PC-3 (cell line): Measurements from ENCODE around the gene ACBD4. TPM values are rescaled to one million over a fixed set of nuclear protein-coding genes. Genes with fewer than 3 reads are reported as not detected.
A peak's percentile ranks its signal among the peaks of the same experiment; 100 is the strongest.

Source experiments
- ATAC-seq: fragments of 200-7000 bp; cut with Tn5 transposase; 2 replicates; pipeline ENCODE4 v1.9.1; 2020; ENCODE audit warnings: mild to moderate bottlenecking, moderate library complexity
- BruUV-seq: library from RNA; stranded (reverse); fragments of 400-500 nt; replicated peaks from 2 replicates; lab custom pipeline; 2021; lab: Mats Ljungman, UMichigan
- CTCF ChIA-PET: fragments of 300-600 bp; sonication (Branson Sonifier 250); formaldehyde crosslinking; loops from one replicate; lab custom pipeline; 2022; ENCODE audit warnings: antibody characterized with exemption; lab: Charles Lee
- POLR2A ChIA-PET: fragments of 300-600 bp; sonication (Branson Sonifier 250); formaldehyde crosslinking; loops from one replicate; lab custom pipeline; 2022; ENCODE audit warnings: antibody characterized with exemption; ENCODE audit not compliant: unreplicated experiment; lab: Charles Lee
- DNase-seq: peaks from one replicate; pipeline ENCODE4 v3.0.0-alpha.2; 2015
- H2AFZ ChIP-seq: fragments of 300-600 bp; sonication (generic); 2 replicates; pipeline ENCODE4 v1.6.0; 2016; ENCODE audit warnings: antibody characterized with exemption, low read length
- H3F3A ChIP-seq: fragments of 300-600 bp; sonication (generic); one replicate; pipeline ENCODE4 v1.6.0; 2017; ENCODE audit warnings: antibody characterized with exemption, low read length, control low read depth, mild to moderate bottlenecking; ENCODE audit not compliant: unreplicated experiment
- H3K27ac ChIP-seq: fragments of 300-600 bp; sonication (generic); 2 replicates; pipeline ENCODE4 v1.5.1; 2016; ENCODE audit warnings: mild to moderate bottlenecking, low read length
- H3K27me3 ChIP-seq: fragments of 300-600 bp; sonication (generic); 2 replicates; pipeline ENCODE4 v1.6.1; 2016; ENCODE audit warnings: low read length, mixed read lengths
- H3K36me3 ChIP-seq: fragments of 300-600 bp; sonication (generic); 2 replicates; pipeline ENCODE4 v1.6.1; 2016; ENCODE audit warnings: low read depth, mixed run types, low read length, mixed read lengths
- H3K4me1 ChIP-seq: fragments of 300-600 bp; sonication (generic); 2 replicates; pipeline ENCODE4 v1.5.1; 2016; ENCODE audit warnings: low read length; ENCODE audit not compliant: insufficient read depth
- H3K4me2 ChIP-seq: fragments of 300-600 bp; sonication (generic); 2 replicates; pipeline ENCODE4 v1.6.0; 2016; ENCODE audit warnings: low read length
- H3K4me3 ChIP-seq: fragments of 300-600 bp; sonication (generic); 2 replicates; pipeline ENCODE4 v1.5.1; 2016; ENCODE audit warnings: mild to moderate bottlenecking, low read length, mixed read lengths
- H3K79me2 ChIP-seq: fragments of 300-600 bp; sonication (generic); 2 replicates; pipeline ENCODE4 v1.6.1; 2017; ENCODE audit warnings: low read length, mixed read lengths
- H3K9ac ChIP-seq: fragments of 300-600 bp; sonication (generic); 2 replicates; pipeline ENCODE4 v1.6.0; 2016; ENCODE audit warnings: mild to moderate bottlenecking, low read length
- H3K9me2 ChIP-seq: fragments of 300-600 bp; sonication (generic); replicated peaks from 2 replicates; pipeline ENCODE4 v1.6.1; 2016; ENCODE audit warnings: mixed run types, low read length, mixed read lengths
- H3K9me3 ChIP-seq: fragments of 300-600 bp; sonication (generic); 2 replicates; pipeline ENCODE4 v1.6.1; 2016; ENCODE audit warnings: low read length, mixed read lengths
- H4K20me1 ChIP-seq: fragments of 300-600 bp; sonication (generic); 2 replicates; pipeline ENCODE4 v1.6.1; 2016; ENCODE audit warnings: low read length, mixed read lengths
- EZH2 ChIP-seq: fragments of 300-600 bp; sonication (generic); IDR thresholded peaks from one replicate; pipeline ENCODE4 v1.6.1; 2017; ENCODE audit warnings: antibody characterized with exemption, mild to moderate bottlenecking, low read length; ENCODE audit not compliant: unreplicated experiment
- EZH2phosphoT487 ChIP-seq: fragments of 300-600 bp; sonication (generic); IDR thresholded peaks from 2 replicates; pipeline ENCODE4 v1.6.1; 2018; ENCODE audit warnings: mild to moderate bottlenecking, antibody characterized with exemption, low read length, borderline replicate concordance
- intact Hi-C: fragments of 100-400 bp; cut with micrococcal nuclease; formaldehyde crosslinking; loops from 2 replicates; pipeline ENCODE4 v1.9.0; 2023
- total RNA-seq: library from RNA; depleted of rRNA; stranded (reverse); fragments of >200 nt; gene quantifications from 2 replicates; pipeline ENCODE4 v1.2.3, GENCODE V29; 2014
- TF ChIP-seq, protein P1 (sequence below): fragments of 300-600 bp; sonication (generic); conservative IDR thresholded peaks from 2 replicates; pipeline ENCODE4 v1.5.1; 2017; ENCODE audit warnings: antibody characterized with exemption, low read depth, mild to moderate bottlenecking, low read length

The ACBD4 gene
- total RNA-seq, 1 experiment from 2014 or later = 12.9 TPM

DNA sequence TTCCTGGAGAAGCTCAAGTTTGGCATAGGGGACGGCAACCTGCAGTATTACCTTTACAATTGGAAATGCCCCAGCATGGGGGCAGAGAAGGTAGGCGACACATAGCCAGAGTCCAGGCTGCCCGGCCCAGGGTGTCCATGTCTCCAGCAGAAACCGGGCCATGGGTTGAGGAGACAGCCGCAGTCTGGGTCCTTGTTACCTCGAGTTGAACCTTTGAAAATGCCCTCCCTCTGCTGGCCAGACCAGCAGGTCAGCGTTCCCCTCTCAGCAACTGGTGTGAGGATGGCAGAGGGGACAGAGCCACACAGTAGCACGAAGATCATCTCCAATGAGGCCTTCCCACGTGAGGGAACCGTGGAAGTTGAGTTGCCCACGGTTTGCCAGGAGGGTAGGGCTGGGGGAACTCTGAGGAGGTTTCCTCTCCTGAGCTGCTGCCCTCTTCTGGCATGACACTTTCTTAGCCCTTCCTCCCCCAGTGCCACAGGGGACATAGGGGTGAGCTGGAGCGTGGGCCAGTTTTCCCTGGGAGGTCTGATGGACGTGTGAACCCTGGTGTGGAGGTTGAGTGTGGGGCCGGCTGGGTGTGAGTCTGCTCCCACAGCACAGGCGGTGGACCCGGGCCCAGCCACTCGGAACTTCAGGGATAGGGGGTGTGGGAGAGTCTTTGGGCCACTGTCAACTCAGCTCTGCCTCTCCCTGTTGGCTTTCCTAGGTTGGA, 30.4 kb upstream of the ACBD4 start:
- TF ChIP-seq EZH2phosphoT487 (no peak), EZH2 (no peak)
- TF ChIP-seq, protein P1, sequence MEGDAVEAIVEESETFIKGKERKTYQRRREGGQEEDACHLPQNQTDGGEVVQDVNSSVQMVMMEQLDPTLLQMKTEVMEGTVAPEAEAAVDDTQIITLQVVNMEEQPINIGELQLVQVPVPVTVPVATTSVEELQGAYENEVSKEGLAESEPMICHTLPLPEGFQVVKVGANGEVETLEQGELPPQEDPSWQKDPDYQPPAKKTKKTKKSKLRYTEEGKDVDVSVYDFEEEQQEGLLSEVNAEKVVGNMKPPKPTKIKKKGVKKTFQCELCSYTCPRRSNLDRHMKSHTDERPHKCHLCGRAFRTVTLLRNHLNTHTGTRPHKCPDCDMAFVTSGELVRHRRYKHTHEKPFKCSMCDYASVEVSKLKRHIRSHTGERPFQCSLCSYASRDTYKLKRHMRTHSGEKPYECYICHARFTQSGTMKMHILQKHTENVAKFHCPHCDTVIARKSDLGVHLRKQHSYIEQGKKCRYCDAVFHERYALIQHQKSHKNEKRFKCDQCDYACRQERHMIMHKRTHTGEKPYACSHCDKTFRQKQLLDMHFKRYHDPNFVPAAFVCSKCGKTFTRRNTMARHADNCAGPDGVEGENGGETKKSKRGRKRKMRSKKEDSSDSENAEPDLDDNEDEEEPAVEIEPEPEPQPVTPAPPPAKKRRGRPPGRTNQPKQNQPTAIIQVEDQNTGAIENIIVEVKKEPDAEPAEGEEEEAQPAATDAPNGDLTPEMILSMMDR = no peak; the same call in none of the 2 replicates
- ChIA-PET CTCF (interaction anchor here (2.4 kb wide), 1 partner anchor 30 kb away, joined by 15 read pairs; the partner anchor contains the start of gene ACBD4), POLR2A (no interaction called here)
- Histone ChIP-seq H3K36me3 (peaks cover 65% of the 10 kb centered on the region), H3K9me2 (no peaks in the 10 kb centered on the region), H3K4me2 (no peak overlapping the region), H3K4me1 (no peaks in the 10 kb centered on the region), H3K9me3 (no peaks in the 10 kb centered on the region), H3K9ac (no peak overlapping the region), H4K20me1 (no peaks in the 10 kb centered on the region), H2AFZ (no peak overlapping the region), H3K27ac (no peak overlapping the region), H3K79me2 (no peaks in the 10 kb centered on the region), H3K4me3 (no peak overlapping the region), H3K27me3 (no peaks in the 10 kb centered on the region), H3F3A (peaks cover 3% of the 10 kb centered on the region)
- intact Hi-C loops = no loop called here
- peak; percentile 16 for ATAC-seq
- BruUV-seq = no TSS peak
- no peak for DNase-seq

DNA sequence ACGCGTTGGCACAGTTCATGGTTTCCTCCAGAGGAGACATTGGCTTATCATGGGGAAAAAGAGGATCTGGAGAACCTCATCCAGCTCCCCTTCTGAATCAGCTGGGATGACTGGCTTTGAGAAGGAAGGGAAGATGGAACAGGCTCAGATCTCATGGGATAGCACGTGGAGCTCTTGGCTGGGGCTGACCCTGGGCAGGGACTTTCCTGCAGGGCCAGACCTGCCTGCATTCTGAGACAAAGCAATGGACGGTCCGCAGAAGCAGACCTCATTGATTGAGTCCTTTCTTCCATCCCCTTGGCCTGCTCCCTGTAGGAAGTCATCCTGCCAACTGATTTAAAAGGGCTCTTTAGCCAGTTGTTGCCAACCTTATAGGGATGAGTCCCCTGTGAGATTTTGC, 29.4 kb upstream of the ACBD4 start:
- intact Hi-C loops = no loop called here
- H3K36me3 ChIP-seq = peaks cover 65% of the 10 kb centered on the region
- POLR2A ChIA-PET = no interaction called here

More for the DNA sequence above, 29.4 kb upstream of the ACBD4 start:
- H3K9me3 ChIP-seq = no peaks in the 10 kb centered on the region
- H3K4me3 ChIP-seq = no peak overlapping the region
- H3F3A ChIP-seq = peaks cover 3% of the 10 kb centered on the region
- BruUV-seq = no TSS peak
- no peak overlapping the region for H3K9ac ChIP-seq
- no peak overlapping the region for H3K27ac ChIP-seq
- no peaks in the 10 kb centered on the region for H3K27me3 ChIP-seq
- no peak for TF ChIP-seq EZH2phosphoT487
- TF ChIP-seq EZH2 = no peak
- TF ChIP-seq, protein P1 = no peak
- ATAC-seq (no peak), DNase-seq (no peak)
- no peaks in the 10 kb centered on the region for H3K4me1 ChIP-seq
- no peak overlapping the region for H3K4me2 ChIP-seq
- no peak overlapping the region for H2AFZ ChIP-seq
- CTCF ChIA-PET = interaction anchor here (0.6 to 2.4 kb wide), 2 partner anchors 29 to 43 kb away, joined by 4 to 15 read pairs; partner anchors contain the start of gene ACBD4
- H4K20me1 ChIP-seq = no peaks in the 10 kb centered on the region
- no peaks in the 10 kb centered on the region for H3K9me2 ChIP-seq
- H3K79me2 ChIP-seq = no peaks in the 10 kb centered on the region
